HepG2 (cell line): ENCODE data around the gene MAP6D1. TPM values are rescaled to one million over a fixed set of nuclear protein-coding genes. Genes with fewer than 3 reads are reported as not detected.

Experiments
- ATAC-seq: fragments of 200-7000 bp; cut with Tn5 transposase; 3 replicates; pipeline ENCODE4 v1.9.1; 2020; ENCODE audit warnings: mild to moderate bottlenecking, moderate library complexity
- BruUV-seq: library from RNA; stranded (reverse); fragments of 400-500 nt; replicated peaks from 2 replicates; lab custom pipeline; 2021; lab: Mats Ljungman, UMichigan
- CTCF ChIA-PET: fragments of 300-600 bp; formaldehyde crosslinking; extraction: SDS; loops from one replicate; lab custom pipeline; 2021; ENCODE audit warnings: low total read pairs, inconsistent platforms, low intra/inter-chr PET ratio; lab: Yijun Ruan, JAX
- POLR2A ChIA-PET: fragments of 350-600 bp; sonication (Branson Sonifier 250); formaldehyde crosslinking; loops from one replicate; lab custom pipeline; 2020; ENCODE audit warnings: antibody characterized with exemption, inconsistent platforms; lab: Yijun Ruan, JAX
- DNase-seq: peaks from one replicate; pipeline ENCODE4 v3.0.0-alpha.2; 2015; ENCODE audit warnings: low spot score
- FAIRE-seq: peaks from 3 replicates; lab custom pipeline; 2011; peaks lifted over from hg19 to GRCh38; lab: Jason Lieb, UNC
- H2AFZ ChIP-seq: one replicate; pipeline ENCODE4 v1.6.1; 2011; ENCODE audit warnings: low read length, inconsistent platforms
- H3K27ac ChIP-seq: fragments of 300-600 bp; 3 replicates; pipeline ENCODE4 v1.8.0; 2011; ENCODE audit warnings: mixed run types, mild to moderate bottlenecking, mixed read lengths, low read length, inconsistent platforms; ENCODE audit not compliant: insufficient read depth; ENCODE audit errors: extremely low read length
- H3K27me3 ChIP-seq, 2 experiments: fragments of 200-600 bp in 1 of 2; 2 replicates in 1 of 2; 3 replicates in 1 of 2; pipeline versions ENCODE4 v1.6.0 to v1.8.0; 2011; ENCODE audit warnings: low read length in 2 of 2, mild to moderate bottlenecking in 2 of 2, moderate library complexity in 2 of 2, inconsistent platforms in 1 of 2; ENCODE audit not compliant: insufficient read depth in 2 of 2, control insufficient read depth in 1 of 2
- H3K36me3 ChIP-seq, 2 experiments: fragments of 200-600 bp in 1 of 2; replicated peaks in 1 of 2; 2 replicates in 1 of 2; 3 replicates in 1 of 2; pipeline versions ENCODE4 v1.5.1 to v1.8.0; 2011; ENCODE audit warnings: low read length in 2 of 2, inconsistent platforms in 1 of 2; ENCODE audit not compliant: insufficient read depth in 2 of 2, control insufficient read depth in 1 of 2
- H3K4me1 ChIP-seq: 2 replicates; pipeline ENCODE4 v1.5.1; 2012; ENCODE audit warnings: low read length, inconsistent platforms; ENCODE audit not compliant: insufficient read depth
- H3K4me2 ChIP-seq: 2 replicates; pipeline ENCODE4 v1.6.0; 2011; ENCODE audit warnings: low read depth, low read length, inconsistent platforms
- H3K4me3 ChIP-seq, 3 experiments: fragments of 200-600 bp in 1 of 3; sonication (generic), shearing (Covaris generic) in 1 of 3; replicated peaks in 1 of 3; 2 replicates each; pipeline ENCODE4 v1.5.1; 2011 to 2016; ENCODE audit warnings: low read length in 3 of 3, inconsistent platforms in 2 of 3, low read depth in 2 of 3, mild to moderate bottlenecking in 2 of 3, control low read depth in 1 of 3, mixed read lengths in 1 of 3; ENCODE audit not compliant: insufficient read depth in 1 of 3
- H3K79me2 ChIP-seq: one replicate; pipeline ENCODE4 v1.6.1; 2011; ENCODE audit warnings: low read length, inconsistent platforms; ENCODE audit not compliant: insufficient read depth
- H3K9ac ChIP-seq: 2 replicates; pipeline ENCODE4 v1.6.0; 2011; ENCODE audit warnings: mild to moderate bottlenecking, low read depth, low read length, inconsistent platforms; ENCODE audit not compliant: insufficient read depth
- H3K9me3 ChIP-seq: 2 replicates; pipeline ENCODE4 v1.5.1; 2012; ENCODE audit warnings: mild to moderate bottlenecking, low read length
- H4K20me1 ChIP-seq: 2 replicates; pipeline ENCODE4 v1.6.0; 2011; ENCODE audit warnings: inconsistent platforms, mild to moderate bottlenecking, low read length, moderate library complexity; ENCODE audit not compliant: insufficient read depth
- AGO2 ChIP-seq: fragments of 200-400 bp; formaldehyde crosslinking; optimal IDR thresholded peaks from 2 replicates; pipeline ENCODE3; 2017; ENCODE audit warnings: mild to moderate bottlenecking, low read depth, low read length, moderate library complexity
- GLI4 ChIP-seq: sonication (generic); formaldehyde crosslinking; IDR thresholded peaks from 2 replicates; pipeline ENCODE4 v1.5.1; 2020; ENCODE audit warnings: missing genetic modification reagents, mild to moderate bottlenecking, moderate library complexity, borderline replicate concordance
- POGK ChIP-seq: sonication (generic); formaldehyde crosslinking; conservative IDR thresholded peaks from 2 replicates; pipeline ENCODE4 v1.8.0; 2022; ENCODE audit warnings: mild to moderate bottlenecking, moderate library complexity, missing genetic modification reagents
- SP4 ChIP-seq: sonication (generic); formaldehyde crosslinking; IDR thresholded peaks from 2 replicates; pipeline ENCODE4 v1.8.1; 2023; ENCODE audit warnings: mild to moderate bottlenecking, missing genetic modification reagents
- THAP7 ChIP-seq: sonication (generic); formaldehyde crosslinking; IDR thresholded peaks from 2 replicates; pipeline ENCODE4 v1.8.1; 2023; ENCODE audit warnings: mild to moderate bottlenecking, missing genetic modification reagents
- whole genome bisulfite sequencing: methylation state at CpG from one replicate; pipeline ENCODE4 v1.1.6; 2017; ENCODE audit warnings: low lambda C conversion rate; 5-methylcytosine and 5-hydroxymethylcytosine counted together
- in situ Hi-C: cut with HindIII; loops from 2 replicates; pipeline ENCODE4 v1.10.0; 2017; ENCODE audit warnings: low pct_unique_long_range_greater_than_20kb; ENCODE audit not compliant: extremely low pct_ligation_motif_present
- intact Hi-C: fragments of 100-400 bp; cut with micrococcal nuclease; formaldehyde crosslinking; loops from one replicate; pipeline ENCODE4 v1.10.0; 2022; ENCODE audit not compliant: unreplicated experiment
- polyA plus RNA-seq, 8 experiments: library from polyadenylated mRNA; depleted of rRNA in 3 of 8; stranded (reverse) in 7 of 8; unstranded in 1 of 8; fragments of >200 nt; fragmentation: Illumina TruSeq in 4 of 8; extraction: Trizol in 4 of 8; gene quantifications; 2 replicates each; pipeline versions ENCODE4 v1.2.1 to v1.2.3, GENCODE V29; 2011 to 2016; ENCODE audit warnings: low read depth in 4 of 8, missing spikeins in 1 of 8, mixed read lengths in 1 of 8; ENCODE audit not compliant: insufficient read depth in 1 of 8
- total RNA-seq, 5 experiments: library from RNA; depleted of rRNA; stranded (reverse); fragments of >200 nt; fragmentation: Illumina TruSeq; extraction: Trizol; gene quantifications; 2 replicates each; pipeline ENCODE4 v1.2.3, GENCODE V29; 2016; ENCODE audit warnings: low read depth in 1 of 5

The MAP6D1 gene
- total and polyA plus RNA-seq, 2 of the 13 experiments (the other 11 are each of a cell fraction or from before 2014, with no cell fraction given), result 0.12 to 0.62 TPM

- no peak for TF ChIP-seq POGK (CRISPR knock-in tag)
- TF ChIP-seq SP4 (CRISPR knock-in tag), result no peak
- TF ChIP-seq GLI4 (CRISPR knock-in tag), result no peak
Observed at GRCh38 chr3:183826448-183827250, 1.3 kb upstream of the MAP6D1 start (continued).

- no peak overlapping the region for H3K27ac ChIP-seq
- H3K4me1 ChIP-seq, result no peaks in the 10 kb centered on the region
- no peak for FAIRE-seq
- ChIA-PET POLR2A (no interaction called here), CTCF (no interaction called here)
- no TSS peak for BruUV-seq
- no peak overlapping the region for H3K4me3 ChIP-seq
- TF ChIP-seq AGO2, result peak; percentile 20
- no peak for TF ChIP-seq THAP7
- no peaks in the 10 kb centered on the region for H4K20me1 ChIP-seq
- peaks cover 10 to 19% of the 10 kb centered on the region in 2 experiments; a peak in 4 of 5 replicates for H3K36me3 ChIP-seq
- H3K79me2 ChIP-seq, result no peaks in the 10 kb centered on the region
- no peaks in the 10 kb centered on the region for H3K9me3 ChIP-seq
- no peak overlapping the region for H3K4me2 ChIP-seq
- intact Hi-C loops, result no loop called here
- ATAC-seq, result no peak
- H2AFZ ChIP-seq, result no peak overlapping the region
- WGBS, result 97% methylated on average over 14 of the region's 88 CpGs
- no peak for DNase-seq
- no peaks in the 10 kb centered on the region for H3K27me3 ChIP-seq
- no peak overlapping the region for H3K9ac ChIP-seq
- in situ Hi-C loops, result no loop called here
Observed at GRCh38 chr3:183824761-183825455, 469 bp downstream of the MAP6D1 start.
